Myocyte (in vitro differentiated cells): ENCODE measurements around the gene WSCD2. TPM values are rescaled to one million over a fixed set of nuclear protein-coding genes. Genes with fewer than 3 reads are reported as not detected.

Experiments
- DNase-seq: peaks from one replicate; pipeline ENCODE4 v3.0.0-alpha.2; 2012; ENCODE audit warnings: low read depth
- total RNA-seq: library from RNA; depleted of rRNA; stranded (reverse); fragments of >200 nt; gene quantifications from 2 replicates; pipeline ENCODE4 v1.2.3, GENCODE V29; 2014

The WSCD2 gene
- total RNA-seq, 1 donor from 2014 or later = not detected

- DNase-seq = no peak
Observed at GRCh38 chr12:108260039-108260438, 131.0 kb downstream of the WSCD2 start.

GRCh38 chr12:108260969-108261368 lies 131.9 kb downstream of the WSCD2 start:
- DNase-seq = no peak

GRCh38 chr12:108265505-108265904 lies 136.4 kb downstream of the WSCD2 start:
- no peak for DNase-seq

- DNase-seq = no peak
Observed at GRCh38 chr12:108266131-108266530, 137.0 kb downstream of the WSCD2 start.

GRCh38 chr12:108267450-108267849 lies 138.4 kb downstream of the WSCD2 start:
- DNase-seq = no peak

GRCh38 chr12:108268397-108268796 lies 139.3 kb downstream of the WSCD2 start:
- DNase-seq = no peak

- no peak for DNase-seq
Observed at GRCh38 chr12:108269224-108269623, 140.1 kb downstream of the WSCD2 start.

GRCh38 chr12:108270035-108270848 lies 141.2 kb downstream of the WSCD2 start:
- no peak for DNase-seq

GRCh38 chr12:108270849-108271143 lies 141.7 kb downstream of the WSCD2 start:
- no peak for DNase-seq

GRCh38 chr12:108271951-108272872 lies 143.1 kb downstream of the WSCD2 start:
- DNase-seq = no peak

GRCh38 chr12:108273217-108273616 lies 144.1 kb downstream of the WSCD2 start:
- DNase-seq = no peak

- DNase-seq = no peak
Observed at GRCh38 chr12:108277613-108278012, 148.5 kb downstream of the WSCD2 start.

- no peak for DNase-seq
Observed at GRCh38 chr12:108282160-108282559, 153.1 kb downstream of the WSCD2 start.

GRCh38 chr12:108282676-108283075 lies 153.6 kb downstream of the WSCD2 start:
- DNase-seq = no peak

- DNase-seq = no peak
Observed at GRCh38 chr12:108284163-108284562, 155.1 kb downstream of the WSCD2 start.

GRCh38 chr12:108285016-108285415 lies 155.9 kb downstream of the WSCD2 start:
- DNase-seq = no peak

GRCh38 chr12:108287227-108287626 lies 158.1 kb downstream of the WSCD2 start:
- no peak for DNase-seq

- DNase-seq = no peak
Observed at GRCh38 chr12:108289350-108290161, 160.5 kb downstream of the WSCD2 start.

- no peak for DNase-seq
Observed at GRCh38 chr12:108295641-108296040, 166.6 kb downstream of the WSCD2 start.

- DNase-seq = no peak
Observed at GRCh38 chr12:108296945-108297344, 167.9 kb downstream of the WSCD2 start.

- no peak for DNase-seq
Observed at GRCh38 chr12:108297424-108297823, 168.3 kb downstream of the WSCD2 start.
